GM19238 (cell line): Measurements from ENCODE around the gene SCAF8.
"Not testable (repeated sequence)": the region's sequence is repeated elsewhere in the genome, so short reads cannot be mapped to it uniquely, and the experiment has no call there.

ENCODE experiments used
- DNase-seq: peaks from one replicate; pipeline ENCODE4 v3.0.0; 2011; ENCODE audit warnings: low spot score; ENCODE audit not compliant: insufficient read length

Gene SCAF8

DNA sequence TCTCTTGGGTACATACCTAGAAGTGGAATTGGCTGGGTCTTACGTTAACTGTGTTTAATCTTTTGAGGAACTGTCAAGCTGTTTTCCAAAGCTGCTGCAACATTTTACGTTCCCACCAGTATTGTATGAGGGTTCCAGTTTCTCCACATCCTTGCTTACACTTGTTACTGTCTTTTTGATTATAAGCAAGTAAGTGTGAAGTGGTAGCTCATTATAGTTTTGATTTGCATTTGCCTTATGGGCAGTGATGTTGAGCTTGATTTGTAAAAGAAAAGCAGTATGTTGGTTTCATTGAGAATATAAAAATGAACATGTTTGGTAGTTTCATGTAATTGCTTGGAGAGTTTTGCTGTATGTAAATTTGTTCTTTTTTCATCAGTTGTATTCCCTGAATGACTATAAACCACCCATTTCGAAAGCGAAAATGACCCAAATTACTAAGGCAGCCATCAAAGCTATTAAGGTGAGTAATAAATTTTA lies 40.4 kb downstream of the SCAF8 start:
- DNase-seq: peak; percentile 8

DNA sequence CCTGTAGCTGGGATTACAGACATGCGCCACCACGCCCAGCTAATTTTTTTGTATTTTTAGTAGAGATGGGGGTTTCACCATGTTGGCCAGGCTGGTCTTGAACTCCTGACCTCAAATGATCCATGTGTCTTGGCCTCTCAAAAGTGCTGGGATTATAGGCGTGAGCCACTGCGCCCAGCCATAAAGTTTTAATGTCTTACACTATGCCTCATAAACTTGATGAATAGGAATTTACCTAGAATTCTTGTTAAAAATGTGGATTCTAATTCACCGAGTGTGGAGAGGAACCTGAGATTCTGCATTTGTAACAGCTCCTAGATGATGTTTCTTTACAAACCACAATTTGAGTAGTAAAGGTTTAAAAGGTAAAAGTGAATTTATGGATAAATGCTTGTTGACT lies 45.9 kb downstream of the SCAF8 start:
- not testable (repeated sequence) for DNase-seq

DNA sequence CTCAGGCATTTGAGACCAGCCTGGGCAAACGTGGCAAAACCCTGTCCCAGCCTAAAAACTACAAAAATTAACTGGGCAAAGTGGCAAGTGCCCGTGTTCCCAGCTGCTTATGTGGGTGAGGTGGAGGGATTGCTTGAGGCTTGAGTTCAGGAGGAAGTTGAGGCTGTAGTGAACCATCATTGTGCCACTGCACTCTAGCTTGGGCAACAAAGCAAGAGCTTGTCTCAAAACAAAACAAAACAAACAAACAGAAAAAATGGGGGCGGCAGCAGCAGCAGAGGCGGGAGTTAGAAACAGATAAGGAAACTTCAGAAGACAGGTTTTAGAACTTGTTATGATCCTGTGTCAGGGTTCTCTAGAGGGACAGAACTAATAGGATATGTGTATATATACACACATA lies 49.0 kb downstream of the SCAF8 start:
- no peak for DNase-seq

DNA sequence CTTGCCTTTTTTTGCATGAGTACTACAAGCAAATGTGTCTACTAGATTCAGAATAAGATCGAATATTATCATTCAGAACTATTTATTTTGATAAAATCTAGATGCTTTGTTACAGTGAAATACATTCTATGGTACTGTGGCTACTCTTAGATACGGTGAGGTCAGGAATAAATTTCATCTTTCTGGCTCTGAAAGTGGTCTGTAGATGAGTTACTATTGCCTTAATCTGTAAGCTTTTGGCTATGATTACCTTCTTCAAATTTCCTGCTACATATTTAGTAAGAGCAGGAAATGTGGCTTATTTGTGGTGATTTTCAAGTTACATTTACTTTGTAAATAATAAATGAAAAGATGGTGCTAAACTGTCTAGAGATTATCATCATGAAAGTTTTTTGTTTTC lies 50.0 kb downstream of the SCAF8 start:
- DNase-seq: no peak

DNA sequence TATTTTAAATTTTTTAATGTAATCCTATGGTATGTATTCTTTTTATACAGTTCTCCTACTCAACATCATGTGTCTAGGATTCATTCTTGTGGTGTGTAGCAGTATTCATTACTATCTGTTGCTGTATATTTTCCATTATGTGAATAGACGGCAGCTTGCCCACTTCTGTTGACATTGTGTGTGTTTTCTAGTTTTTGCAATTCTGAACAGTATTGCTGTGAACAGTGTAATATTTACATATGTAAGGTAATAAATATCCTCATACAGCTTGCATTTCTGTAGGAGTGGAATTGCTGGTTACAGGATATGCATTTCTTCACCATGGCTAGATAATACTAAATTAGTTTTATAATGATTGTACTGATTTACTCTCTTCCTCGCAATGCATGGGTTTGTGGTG lies 51.9 kb downstream of the SCAF8 start:
- DNase-seq: no peak

DNA sequence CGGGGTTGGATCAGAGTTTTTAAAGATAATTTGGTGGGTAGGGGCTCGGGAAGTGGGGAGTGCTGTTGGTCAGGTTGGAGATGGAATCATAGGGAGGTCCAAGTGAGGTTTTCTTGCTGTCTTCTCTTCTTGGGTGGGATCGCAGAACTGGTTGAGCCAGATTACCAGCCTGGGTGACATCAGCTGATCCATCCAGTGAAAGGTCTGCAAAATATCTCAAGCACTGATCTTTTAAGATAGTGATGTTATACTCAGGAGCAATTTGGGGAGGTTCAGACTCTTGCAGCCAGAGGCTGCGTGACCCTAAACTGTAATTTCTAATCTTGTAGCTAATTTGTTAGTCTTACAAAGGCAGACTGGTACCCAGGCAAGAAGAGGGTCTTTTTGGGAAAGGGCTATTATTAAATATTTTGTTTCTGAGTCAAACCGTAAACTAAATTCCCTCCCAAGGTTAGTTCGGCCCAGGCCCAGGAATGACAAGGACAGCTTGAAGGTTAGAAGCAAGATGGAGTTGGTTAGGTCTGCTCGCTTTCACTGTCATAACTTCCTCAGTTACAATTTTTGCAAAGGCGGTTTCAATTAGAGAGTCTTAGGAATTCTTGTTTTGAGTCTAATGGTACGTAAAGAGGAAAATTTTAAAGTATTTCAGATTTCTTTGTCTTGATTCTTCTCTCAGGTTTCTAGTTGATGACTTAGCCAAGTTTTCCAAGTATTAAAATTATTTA lies 53.1 kb downstream of the SCAF8 start:
- no peak for DNase-seq

DNA sequence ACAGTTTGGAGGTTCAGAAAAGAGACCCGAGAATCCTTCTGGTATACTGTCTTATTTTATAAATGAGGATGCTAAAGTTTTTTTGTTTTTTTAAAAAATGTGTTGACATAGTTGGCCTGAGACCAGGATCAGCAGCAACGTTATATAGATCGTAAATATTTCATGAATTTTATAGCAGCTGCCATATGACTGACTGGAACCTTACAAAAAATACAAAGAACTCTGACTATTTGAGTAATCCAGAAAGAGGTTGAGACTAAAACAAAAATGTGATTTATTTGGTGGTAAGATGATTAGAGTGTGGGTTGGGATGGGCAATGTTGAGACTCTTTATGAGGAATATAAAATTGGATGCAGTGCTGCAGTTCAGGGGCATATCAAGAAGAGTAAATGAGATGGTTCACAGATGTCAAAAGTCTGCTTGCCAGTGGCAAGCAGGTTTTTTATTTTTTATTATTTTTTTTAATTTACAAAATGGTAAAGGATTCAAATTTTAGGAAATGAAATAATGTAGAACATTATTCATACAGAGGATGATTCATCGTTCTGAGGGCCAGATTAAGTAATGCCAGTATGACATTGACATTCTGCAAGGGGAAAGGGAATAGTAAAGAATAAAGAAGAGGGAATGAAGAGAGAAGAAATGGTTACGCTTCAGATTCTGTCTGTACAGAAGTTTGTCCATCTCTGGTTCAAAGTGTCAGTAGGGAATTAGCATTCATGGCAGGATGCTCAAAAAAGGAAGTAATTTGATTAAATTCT lies 58.5 kb downstream of the SCAF8 start:
- DNase-seq: no peak

DNA sequence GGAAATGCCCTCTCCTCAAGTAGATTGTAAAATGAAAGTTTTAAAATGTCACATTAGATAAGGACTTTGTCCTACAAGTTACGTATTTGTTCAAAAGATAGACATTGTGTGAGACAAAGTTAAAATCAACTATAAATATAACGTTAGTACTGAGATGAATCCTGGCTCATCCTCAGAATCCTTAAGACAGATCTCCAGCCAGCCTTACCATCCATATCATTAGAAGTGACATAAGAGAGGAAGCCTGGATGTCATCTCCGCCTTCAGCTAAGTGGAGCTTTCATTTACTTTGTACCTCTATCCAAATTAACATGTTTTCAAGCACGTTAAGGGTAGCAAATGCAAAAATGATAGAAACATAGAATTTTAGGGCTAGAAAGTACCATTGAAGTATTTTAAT lies 59.1 kb downstream of the SCAF8 start:
- no peak for DNase-seq

DNA sequence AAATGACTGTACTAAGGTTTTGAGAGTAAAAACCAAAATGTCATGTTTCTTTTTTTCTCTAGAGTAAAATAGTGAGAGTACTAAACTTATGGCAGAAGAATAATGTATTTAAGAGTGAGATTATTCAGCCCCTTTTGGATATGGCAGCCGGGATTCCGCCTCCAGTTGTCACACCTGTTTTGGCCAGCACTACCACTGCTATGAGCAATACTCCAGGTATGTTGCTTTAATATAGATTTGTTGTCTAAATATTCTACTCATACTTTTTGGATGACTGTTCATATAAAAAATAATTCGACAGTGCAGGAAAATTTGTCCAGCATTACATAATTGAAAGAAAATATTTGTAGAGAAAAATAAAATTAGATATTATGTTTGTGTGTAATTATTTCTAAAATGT lies 59.5 kb downstream of the SCAF8 start:
- DNase-seq: no peak

DNA sequence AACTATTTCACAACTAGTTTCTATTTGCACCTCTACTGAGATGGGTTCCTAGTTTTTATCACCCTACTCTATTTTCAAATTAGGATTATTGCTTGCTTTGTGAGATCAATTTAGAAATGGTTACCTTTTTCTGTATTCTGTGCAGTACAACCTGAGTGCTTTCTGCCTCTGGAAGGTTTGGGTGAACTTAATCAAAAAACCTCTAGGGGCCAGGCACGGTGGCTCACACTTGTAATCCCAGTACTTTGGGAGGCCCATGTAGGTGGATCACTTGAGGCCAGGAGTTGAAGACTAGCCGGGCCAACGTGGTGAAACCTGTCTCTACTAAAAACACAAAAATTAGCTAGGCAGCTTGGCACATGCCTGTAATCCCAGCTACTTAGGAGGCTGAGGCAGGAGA lies 63.3 kb downstream of the SCAF8 start:
- DNase-seq: no peak

DNA sequence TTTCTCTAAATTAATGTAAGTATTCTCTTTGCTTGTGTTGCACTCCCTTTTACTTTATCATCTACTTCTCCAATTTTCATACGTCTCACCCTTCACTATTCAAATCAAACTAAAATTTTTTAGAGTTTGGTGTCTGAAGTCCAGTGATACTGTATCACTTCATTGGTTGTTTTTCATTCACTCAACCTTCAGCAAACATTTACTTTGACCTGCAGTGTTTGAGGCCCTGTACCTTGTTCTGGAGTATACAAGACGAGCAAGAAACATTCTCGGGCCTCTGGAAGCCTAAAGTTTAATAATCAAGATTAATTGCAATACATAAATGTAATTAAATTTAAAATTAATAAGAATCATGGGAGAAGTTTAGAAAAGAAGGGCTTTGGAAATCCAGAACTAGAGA lies 64.6 kb downstream of the SCAF8 start:
- no peak for DNase-seq

DNA sequence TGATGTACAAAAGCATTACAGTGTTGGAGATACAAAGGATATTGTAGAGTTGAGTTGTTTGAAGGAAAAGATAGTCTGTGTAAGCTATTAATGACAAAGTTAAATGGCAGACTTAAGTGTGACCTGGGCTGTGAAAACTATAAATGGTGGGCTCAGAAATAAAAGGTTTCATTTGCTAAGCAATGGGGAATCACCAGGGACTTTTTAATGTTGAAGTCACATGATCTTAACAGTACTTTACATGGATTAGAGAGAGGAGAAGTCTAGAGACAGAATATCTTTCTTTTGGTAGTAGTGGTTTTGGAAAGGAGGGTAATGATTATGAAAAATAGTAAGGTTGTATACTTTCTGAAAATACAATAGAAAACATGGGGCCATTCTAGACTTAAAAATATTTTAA lies 67.1 kb downstream of the SCAF8 start:
- DNase-seq: no peak

DNA sequence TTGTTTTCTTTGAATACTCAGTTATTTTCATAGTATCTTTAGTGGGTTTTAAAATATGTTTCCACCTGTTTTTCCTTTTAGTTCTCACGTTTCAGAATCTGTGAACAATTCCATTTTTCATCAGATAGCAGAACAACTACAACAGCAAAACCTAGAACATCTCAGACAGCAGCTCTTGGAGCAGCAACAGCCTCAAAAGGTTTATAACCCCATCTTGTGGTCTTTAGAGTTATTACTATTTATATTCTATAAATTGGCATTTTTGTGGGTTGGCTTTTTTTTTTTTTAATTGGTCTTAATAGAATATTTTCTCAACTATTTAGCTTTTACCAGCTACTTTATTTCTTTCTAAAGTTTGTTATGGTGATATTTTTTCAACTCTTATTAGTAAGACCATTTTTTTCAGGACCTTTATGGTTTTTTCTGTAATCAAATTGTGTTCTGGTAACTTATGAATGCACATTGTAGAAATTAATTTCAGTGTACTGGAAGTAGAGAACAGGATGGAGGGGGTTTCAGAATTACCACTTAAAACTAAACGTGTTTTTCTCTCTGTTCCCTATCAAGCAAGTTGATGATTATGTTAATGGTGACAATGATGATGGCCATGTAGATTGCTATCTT lies 72.2 kb downstream of the SCAF8 start:
- no peak for DNase-seq

DNA sequence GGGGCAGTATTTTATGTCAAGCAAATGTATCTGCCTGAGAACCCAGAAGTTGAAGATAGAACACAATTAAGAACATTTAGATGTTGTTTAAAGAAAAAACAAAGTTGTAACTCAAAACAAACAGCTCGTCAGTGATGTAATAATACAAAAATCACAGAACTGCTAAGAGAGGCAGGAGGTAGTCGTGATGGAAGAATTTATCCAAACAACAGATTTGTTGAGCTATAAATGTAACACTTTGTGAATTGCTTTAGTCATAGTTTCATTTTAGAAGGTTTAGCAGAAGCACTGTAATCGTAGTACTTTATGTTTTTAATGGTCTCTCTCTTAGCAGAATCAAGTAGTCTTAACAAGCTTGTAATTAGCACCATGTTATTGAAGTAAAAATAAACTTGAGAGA lies 73.6 kb downstream of the SCAF8 start:
- no peak for DNase-seq

DNA sequence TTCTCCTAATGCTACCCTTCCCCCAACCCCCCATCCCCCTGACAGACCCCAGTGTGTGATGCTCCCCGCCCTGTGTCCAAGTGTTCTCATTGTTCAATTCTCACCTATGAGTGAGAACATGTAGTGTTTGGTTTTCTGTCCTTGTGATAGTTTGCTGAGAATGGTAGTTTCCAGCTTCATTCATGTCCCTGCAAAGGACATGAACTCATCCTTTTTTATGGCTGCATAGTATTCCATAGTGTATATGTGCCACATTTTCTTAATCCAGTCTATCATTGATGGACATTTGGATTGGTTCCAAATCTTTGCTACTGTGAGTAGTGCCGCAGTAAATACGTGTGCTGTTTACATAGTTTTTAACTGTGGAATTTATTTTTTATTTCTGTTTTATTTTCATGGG lies 78.4 kb downstream of the SCAF8 start:
- DNase-seq: not testable (repeated sequence)

DNA sequence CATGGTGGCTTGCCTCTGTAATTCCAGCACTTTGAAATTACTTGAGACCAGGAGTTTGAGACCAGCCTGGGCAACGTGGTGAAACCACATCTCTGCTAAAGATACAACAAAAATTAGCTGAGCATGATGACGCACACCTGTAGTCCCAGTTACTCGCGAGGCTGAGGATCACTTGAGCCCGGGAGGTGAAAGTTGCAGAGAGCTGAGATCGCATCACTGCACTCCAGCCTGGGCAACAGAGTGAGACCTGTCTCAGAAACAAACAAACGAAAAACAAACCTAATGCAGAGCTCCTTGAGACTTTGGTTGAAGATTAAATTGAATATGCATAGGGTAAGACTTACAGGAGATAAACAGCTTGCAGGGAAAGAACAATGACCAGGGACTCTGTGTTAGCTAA lies 80.8 kb downstream of the SCAF8 start:
- DNase-seq: no peak

DNA sequence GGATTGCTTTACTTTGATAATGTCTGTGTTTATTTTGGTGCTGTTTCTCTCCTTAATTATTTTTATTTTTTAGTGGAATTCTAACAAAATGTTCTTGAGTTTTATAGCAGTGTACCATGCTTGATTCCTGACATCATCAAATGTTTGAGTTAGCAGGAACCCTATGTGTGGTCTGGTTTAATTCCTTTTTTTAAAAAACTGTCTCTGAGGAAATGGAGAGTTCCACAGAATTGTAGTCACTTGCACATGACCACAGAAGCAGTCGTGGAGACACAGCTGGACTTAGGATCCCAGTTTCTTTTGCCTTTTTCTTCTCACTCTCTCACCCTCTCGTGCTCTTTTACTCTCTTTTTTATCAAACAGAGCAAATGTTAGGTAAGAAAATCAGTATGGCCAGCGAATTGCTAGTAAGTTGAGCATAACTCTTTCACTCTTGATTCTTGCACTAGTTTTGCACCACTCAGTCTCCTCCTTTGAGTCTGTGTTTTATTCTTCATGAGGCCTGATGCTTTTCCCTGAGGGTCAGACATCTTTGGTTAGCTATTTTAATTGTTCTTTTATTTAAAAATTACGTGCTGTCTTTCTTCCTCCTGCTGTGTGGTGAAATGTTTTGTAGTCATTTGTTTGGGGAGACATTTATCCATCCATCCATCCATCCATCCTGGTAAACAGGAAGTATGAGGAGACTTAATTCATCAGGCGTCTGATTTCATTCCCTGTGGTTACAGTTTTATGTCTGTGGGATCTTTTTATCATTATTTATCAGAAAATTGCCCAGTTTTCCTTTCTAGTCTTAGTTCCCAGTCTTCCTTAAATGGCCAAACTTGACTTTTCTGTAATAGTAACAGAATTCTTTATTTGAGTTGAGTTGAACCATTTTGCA lies 83.0 kb downstream of the SCAF8 start:
- no peak for DNase-seq

DNA sequence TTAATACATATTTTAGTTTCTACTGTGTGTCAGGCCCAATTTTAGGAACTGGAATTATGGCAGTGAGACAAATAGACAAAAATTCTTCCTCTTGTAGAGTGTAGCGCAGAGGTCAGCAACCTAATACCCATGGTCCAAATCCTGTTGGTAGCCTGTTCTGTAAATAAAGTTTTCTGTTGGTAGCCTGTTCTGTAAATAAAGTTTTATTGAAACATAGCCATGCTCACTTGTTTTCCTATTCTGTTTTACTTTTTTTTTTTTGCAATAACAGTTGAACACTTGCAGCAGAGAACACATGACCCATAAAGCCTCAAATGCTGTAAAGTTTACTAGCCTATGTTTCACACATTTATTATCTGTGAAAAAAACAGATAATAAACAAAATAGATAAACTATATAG lies 87.9 kb downstream of the SCAF8 start:
- DNase-seq: no peak

DNA sequence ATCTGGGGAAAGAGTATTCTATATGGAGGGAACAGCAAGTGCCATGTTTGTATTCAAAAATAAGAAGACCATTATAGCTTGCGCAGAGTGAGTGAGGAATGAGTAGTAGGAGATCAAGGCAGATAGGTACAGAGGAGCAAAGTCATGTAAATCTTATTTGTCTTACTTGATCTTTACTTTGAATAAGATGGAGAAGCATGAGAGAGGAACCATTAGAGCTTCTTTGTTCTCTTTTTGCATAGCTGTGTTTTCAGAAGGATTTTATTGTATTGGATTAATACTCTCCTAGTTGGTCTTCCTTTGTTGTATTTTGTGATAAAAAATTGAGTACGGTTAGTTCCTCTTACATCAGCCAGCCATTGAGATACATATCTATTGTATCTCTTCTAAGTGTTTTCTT lies 88.4 kb downstream of the SCAF8 start:
- no peak for DNase-seq

DNA sequence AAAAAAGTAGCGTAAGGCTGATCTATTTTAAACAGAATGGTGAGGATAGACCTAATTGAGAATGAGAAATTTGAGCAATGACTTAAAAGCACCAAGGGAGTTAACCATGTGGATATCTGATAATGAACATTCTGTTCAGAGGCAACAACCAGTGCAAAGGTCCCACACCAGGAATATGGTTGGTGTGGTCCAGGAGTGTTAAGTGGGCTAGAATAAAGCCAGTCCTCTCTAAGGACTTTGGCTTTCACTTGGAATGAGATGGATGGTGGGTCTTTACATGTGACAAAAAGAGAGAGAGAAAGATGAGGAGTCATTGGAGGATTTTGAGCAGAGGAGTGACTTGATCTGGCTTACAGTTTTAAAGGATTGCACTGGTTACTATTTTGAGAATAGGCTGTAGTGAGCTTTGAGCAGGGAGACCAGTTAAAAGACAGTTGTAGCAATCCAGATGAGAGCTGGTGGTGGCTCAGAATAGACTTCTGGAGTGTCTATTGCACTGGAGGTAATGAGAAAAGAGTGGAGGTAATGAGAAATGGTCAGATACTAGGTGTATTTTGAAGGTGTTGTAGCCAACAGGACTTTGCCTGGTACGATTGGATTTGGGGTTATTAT lies 89.8 kb downstream of the SCAF8 start:
- DNase-seq: no peak

DNA sequence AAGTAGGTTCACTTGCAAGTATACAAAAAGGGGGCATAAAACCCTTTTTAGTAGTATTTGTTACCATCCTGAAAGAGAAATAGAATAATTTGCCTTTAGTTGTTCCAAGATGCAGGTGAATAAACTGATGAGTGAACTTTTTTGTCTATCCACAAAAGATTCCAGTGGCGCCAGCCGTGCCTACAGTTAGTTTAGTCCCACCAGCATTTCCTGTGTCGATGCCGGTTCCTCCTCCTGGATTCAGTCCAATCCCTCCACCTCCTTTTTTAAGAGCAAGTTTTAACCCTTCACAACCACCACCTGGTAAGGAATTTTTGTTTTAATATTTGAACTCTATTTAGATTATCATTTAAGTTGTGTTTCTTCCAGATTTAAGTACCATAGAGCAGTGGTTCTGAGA lies 90.9 kb downstream of the SCAF8 start:
- no peak for DNase-seq
